ENCODE measurements around the gene SLC35F3. TPM values are rescaled to one million over a fixed set of nuclear protein-coding genes. Genes with fewer than 3 reads are reported as not detected.

SLC35F3 gene
- total RNA-seq, 1 experiment from 2014 or later: 19.1 TPM

GRCh38 chr1:234103198-234103597 is 198.7 kb downstream of the SLC35F3 start:
- intact Hi-C loops (cut with micrococcal nuclease; ENCODE audit: unreplicated experiment) (no loop called here), in situ Hi-C loops (cut with HindIII; ENCODE audit: low pct_unique_long_range_greater_than_20kb, low sequenced_read_pairs) (no loop called here)
- DNase-seq (ENCODE audit: low read depth, low spot score): no peak
- Histone ChIP-seq H3K36me3 (ENCODE audit: control insufficient read depth, insufficient read depth, low read length) (no peaks in the 10 kb centered on the region), H3K27ac (ENCODE audit: low read length) (no peak overlapping the region), H3K4me3 (ENCODE audit: low read depth in 2 of 2, low read length in 2 of 2) (no peak overlapping the region), H3K9me3 (ENCODE audit: control insufficient read depth, insufficient read depth, low read depth, low read length) (no peaks in the 10 kb centered on the region), H3K27me3 (ENCODE audit: control insufficient read depth, insufficient read depth, low read length) (no peaks in the 10 kb centered on the region), H3K4me1 (ENCODE audit: control insufficient read depth, insufficient read depth, low read length) (peaks cover 5% of the 10 kb centered on the region)
- CTCF ChIA-PET: no interaction called here
- POLR2A ChIA-PET: no interaction called here
- ATAC-seq: no peak
- TF ChIP-seq SIN3A (IDR thresholded peaks at IDR 0.05; ENCODE audit: borderline replicate concordance, insufficient read depth, low read depth, low read length): no peak
- TF ChIP-seq POLR2AphosphoS5 (IDR thresholded peaks at IDR 0.05; ENCODE audit: low read depth, low read length): no peak
- TF ChIP-seq TCF7L2 (IDR thresholded peaks at IDR 0.05; ENCODE audit: low read depth, low read length): no peak
- no peak for TF ChIP-seq CTCF (IDR thresholded peaks at IDR 0.05)
- no peak for TF ChIP-seq REST (IDR thresholded peaks at IDR 0.05; ENCODE audit: insufficient read depth in 1 of 2, low read depth in 2 of 2, low read length in 1 of 2)
- no TSS peak for BruUV-seq (replicated peaks)

GRCh38 chr1:234106032-234106431 is 201.6 kb downstream of the SLC35F3 start:
- ChIA-PET CTCF (no interaction called here), POLR2A (no interaction called here)
- DNase-seq (ENCODE audit: low read depth, low spot score): no peak
- TF ChIP-seq POLR2AphosphoS5 (IDR thresholded peaks at IDR 0.05; ENCODE audit: low read depth, low read length) (no peak), REST (IDR thresholded peaks at IDR 0.05; ENCODE audit: insufficient read depth in 1 of 2, low read depth in 2 of 2, low read length in 1 of 2) (no peak)
- no peaks in the 10 kb centered on the region for H3K9me3 ChIP-seq (ENCODE audit: control insufficient read depth, insufficient read depth, low read depth, low read length)
- no peaks in the 10 kb centered on the region for H3K36me3 ChIP-seq (ENCODE audit: control insufficient read depth, insufficient read depth, low read length)
- in situ Hi-C loops (cut with HindIII; ENCODE audit: low pct_unique_long_range_greater_than_20kb, low sequenced_read_pairs): no loop called here
- ATAC-seq: no peak
- no TSS peak for BruUV-seq (replicated peaks)
- intact Hi-C loops (cut with micrococcal nuclease; ENCODE audit: unreplicated experiment): no loop called here
- peaks cover 5% of the 10 kb centered on the region for H3K4me1 ChIP-seq (ENCODE audit: control insufficient read depth, insufficient read depth, low read length)
- no peak overlapping the region for H3K4me3 ChIP-seq (ENCODE audit: low read depth in 2 of 2, low read length in 2 of 2)
- H3K27ac ChIP-seq (ENCODE audit: low read length): no peak overlapping the region
- H3K27me3 ChIP-seq (ENCODE audit: control insufficient read depth, insufficient read depth, low read length): no peaks in the 10 kb centered on the region
